H9 (cell line): ENCODE measurements around the gene ST8SIA6. TPM values are rescaled to one million over a fixed set of nuclear protein-coding genes. Genes with fewer than 3 reads are reported as not detected.

Experiments
- DNase-seq: peaks from one replicate; pipeline ENCODE4 v3.0.0-alpha.2; 2017
- H2AFZ ChIP-seq: one replicate; pipeline ENCODE4 v1.6.1; 2013; ENCODE audit warnings: mild to moderate bottlenecking, low read length, control low read depth, moderate library complexity
- H2AK5ac ChIP-seq: 2 replicates; pipeline ENCODE4 v1.6.1; 2013; ENCODE audit warnings: low read length, control low read depth, mixed read lengths; ENCODE audit not compliant: insufficient read length
- H2BK120ac ChIP-seq: one replicate; pipeline ENCODE4 v1.6.1; 2013; ENCODE audit warnings: low read depth, mild to moderate bottlenecking, low read length, control low read depth, inconsistent platforms; ENCODE audit not compliant: poor library complexity, severe bottlenecking
- H2BK12ac ChIP-seq: 2 replicates; pipeline ENCODE4 v1.6.1; 2013; ENCODE audit warnings: low read length, control low read depth, mixed read lengths, low read depth; ENCODE audit not compliant: insufficient read length
- H2BK15ac ChIP-seq: 2 replicates; pipeline ENCODE4 v1.6.1; 2013; ENCODE audit warnings: low read depth, low read length, control low read depth
- H2BK20ac ChIP-seq: one replicate; pipeline ENCODE4 v1.6.1; 2013; ENCODE audit warnings: low read depth, mild to moderate bottlenecking, low read length, control low read depth, inconsistent platforms; ENCODE audit not compliant: poor library complexity, severe bottlenecking
- H2BK5ac ChIP-seq: 2 replicates; pipeline ENCODE4 v1.6.1; 2013; ENCODE audit warnings: low read length, control low read depth, mixed read lengths; ENCODE audit not compliant: insufficient read length
- H3K14ac ChIP-seq: 2 replicates; pipeline ENCODE4 v1.6.1; 2013; ENCODE audit warnings: low read length, control low read depth; ENCODE audit not compliant: insufficient read depth
- H3K18ac ChIP-seq: 2 replicates; pipeline ENCODE4 v1.6.1; 2013; ENCODE audit warnings: low read depth, mild to moderate bottlenecking, mixed read lengths, low read length, control low read depth; ENCODE audit not compliant: insufficient read length
- H3K23ac ChIP-seq: 2 replicates; pipeline ENCODE4 v1.6.1; 2013; ENCODE audit warnings: low read length, control low read depth, mixed read lengths, low read depth; ENCODE audit not compliant: insufficient read length
- H3K23me2 ChIP-seq: 2 replicates; pipeline ENCODE4 v1.6.1; 2013; ENCODE audit warnings: low read depth, mild to moderate bottlenecking, mixed read lengths, low read length, control low read depth; ENCODE audit not compliant: insufficient read length, poor library complexity, severe bottlenecking
- H3K27ac ChIP-seq: 2 replicates; pipeline ENCODE4 v1.5.1; 2013; ENCODE audit warnings: low read length, control low read depth, mixed read lengths, low read depth; ENCODE audit not compliant: insufficient read length
- H3K27me3 ChIP-seq: 2 replicates; pipeline ENCODE4 v1.6.1; 2013; ENCODE audit warnings: low read length, control low read depth, inconsistent platforms; ENCODE audit not compliant: insufficient read depth
- H3K4ac ChIP-seq: 2 replicates; pipeline ENCODE4 v1.6.1; 2013; ENCODE audit warnings: low read depth, mild to moderate bottlenecking, control low read depth, inconsistent platforms, low read length, moderate library complexity
- H3K4me1 ChIP-seq: 2 replicates; pipeline ENCODE4 v1.6.1; 2013; ENCODE audit warnings: low read length, control low read depth, inconsistent platforms; ENCODE audit not compliant: insufficient read depth
- H3K4me2 ChIP-seq: 2 replicates; pipeline ENCODE4 v1.6.1; 2013; ENCODE audit warnings: low read length, control low read depth, mixed read lengths; ENCODE audit not compliant: insufficient read length, insufficient read depth
- H3K56ac ChIP-seq: 2 replicates; pipeline ENCODE4 v1.6.1; 2013; ENCODE audit warnings: low read depth, mild to moderate bottlenecking, mixed read lengths, low read length, control low read depth; ENCODE audit not compliant: insufficient read length
- H3K79me1 ChIP-seq: 2 replicates; pipeline ENCODE4 v1.6.1; 2013; ENCODE audit warnings: low read depth, mild to moderate bottlenecking, moderate library complexity, low read length, control low read depth, inconsistent platforms; ENCODE audit not compliant: insufficient read depth, poor library complexity, severe bottlenecking
- H3K79me2 ChIP-seq: 2 replicates; pipeline ENCODE4 v1.6.1; 2013; ENCODE audit warnings: low read length, control low read depth, inconsistent platforms; ENCODE audit not compliant: insufficient read depth
- H3K9ac ChIP-seq: 2 replicates; pipeline ENCODE4 v1.6.1; 2013; ENCODE audit warnings: low read length, control low read depth, mixed read lengths; ENCODE audit not compliant: insufficient read length; ENCODE audit errors: extremely low read depth
- H3K9me3 ChIP-seq: one replicate; pipeline ENCODE4 v1.6.1; 2013; ENCODE audit warnings: low read depth, low read length, inconsistent platforms; ENCODE audit not compliant: control insufficient read depth
- H3T11ph ChIP-seq: one replicate; pipeline ENCODE4 v1.6.1; 2013; ENCODE audit warnings: mild to moderate bottlenecking, low read length, control low read depth, inconsistent platforms
- H4K20me1 ChIP-seq: one replicate; pipeline ENCODE4 v1.6.1; 2013; ENCODE audit not compliant: control insufficient read depth, insufficient read length, insufficient read depth
- H4K5ac ChIP-seq: 2 replicates; pipeline ENCODE4 v1.6.1; 2013; ENCODE audit warnings: low read depth, mild to moderate bottlenecking, mixed read lengths, low read length, control low read depth; ENCODE audit not compliant: insufficient read length
- H4K8ac ChIP-seq: replicated peaks from 2 replicates; pipeline ENCODE4 v1.6.1; 2013; ENCODE audit warnings: low read length, control low read depth, mixed read lengths, low read depth; ENCODE audit not compliant: insufficient read length
- H4K91ac ChIP-seq: 2 replicates; pipeline ENCODE4 v1.6.1; 2013; ENCODE audit warnings: low read depth, mild to moderate bottlenecking, moderate library complexity, mixed read lengths, low read length, control low read depth; ENCODE audit not compliant: insufficient read length
- H3K27ac Mint-ChIP-seq, 3 experiments: 2 replicates in 2 of 3; 3 replicates in 1 of 3; pipeline ENCODE4 v1.8.0; 2020 to 2021; ENCODE audit warnings: mixed read lengths in 3 of 3, mild to moderate bottlenecking in 1 of 3, moderate library complexity in 1 of 3
- H3K27me3 Mint-ChIP-seq: 2 replicates; pipeline ENCODE4 v1.8.0; 2021; ENCODE audit warnings: low read depth, mild to moderate bottlenecking, moderate library complexity, mixed read lengths
- H3K36me3 Mint-ChIP-seq, 3 experiments: 2 replicates in 2 of 3; 3 replicates in 1 of 3; pipeline ENCODE4 v1.8.0; 2020 to 2021; ENCODE audit warnings: low read depth in 3 of 3, mixed read lengths in 3 of 3; ENCODE audit not compliant: insufficient read depth in 1 of 3
- H3K4me1 Mint-ChIP-seq, 2 experiments: 2 replicates each; pipeline ENCODE4 v1.8.0; 2020; ENCODE audit warnings: mixed read lengths in 2 of 2
- H3K4me3 Mint-ChIP-seq, 2 experiments: 2 replicates in 1 of 2; 3 replicates in 1 of 2; pipeline ENCODE4 v1.8.0; 2020 to 2021; ENCODE audit warnings: mild to moderate bottlenecking in 2 of 2, mixed read lengths in 2 of 2, moderate library complexity in 1 of 2
- H3K9me3 Mint-ChIP-seq, 2 experiments: 2 replicates in 1 of 2; 3 replicates in 1 of 2; pipeline ENCODE4 v1.8.0; 2020; ENCODE audit warnings: mild to moderate bottlenecking in 2 of 2, mixed read lengths in 2 of 2, moderate library complexity in 1 of 2
- CTCF ChIP-seq: fragments of 200-600 bp; sonication (generic); conservative IDR thresholded peaks from 3 replicates; pipeline ENCODE4 v1.8.0; 2021; ENCODE audit warnings: antibody characterized with exemption, mild to moderate bottlenecking
- WGBS: extraction: QIAGEN DNeasy Blood & Tissue Kit; methylation state at CpG from one replicate; pipeline ENCODE4 v1.1.7; 2013; ENCODE audit warnings: missing lambda C conversion rate, low lambda C conversion rate, mixed read lengths; ENCODE audit not compliant: insufficient read length; ENCODE audit errors: extremely low coverage; 5-methylcytosine and 5-hydroxymethylcytosine counted together
- total RNA-seq: library from RNA; stranded (reverse); gene quantifications from 2 replicates; pipeline ENCODE4 v1.2.1, GENCODE V29; 2021

Gene ST8SIA6
- total RNA-seq, 1 experiment from 2014 or later: 0.37 TPM

- Histone ChIP-seq H2BK12ac (no peak overlapping the region), H2BK5ac (no peak overlapping the region), H2AFZ (no peak overlapping the region), H3K18ac (no peak overlapping the region), H3K4me2 (no peak overlapping the region), H3K4ac (no peak overlapping the region), H3K9me3 (no peaks in the 10 kb centered on the region), H3K23me2 (no peaks in the 10 kb centered on the region), H3K27ac (no peak overlapping the region), H3T11ph (no peak overlapping the region), H2BK120ac (no peak overlapping the region), H4K91ac (no peak overlapping the region), H3K79me2 (no peaks in the 10 kb centered on the region), H2BK20ac (no peak overlapping the region), H3K23ac (no peak overlapping the region), H3K79me1 (no peaks in the 10 kb centered on the region), H3K27me3 (no peaks in the 10 kb centered on the region), H3K4me1 (no peaks in the 10 kb centered on the region), H4K20me1 (no peaks in the 10 kb centered on the region), H4K8ac (no peak overlapping the region), H2BK15ac (no peak overlapping the region), H4K5ac (no peak overlapping the region), H3K14ac (no peak overlapping the region), H3K9ac (no peak overlapping the region), H3K56ac (no peak overlapping the region), H2AK5ac (no peak overlapping the region)
- H3K4me1 Mint-ChIP-seq: no peaks in the 10 kb centered on the region
- no CpG with 5 or more reads among the region's 7 CpGs for WGBS
- 0 out of 2 replicates have a peak, but pooled peaks cover 4% of the 10 kb centered on the region for H3K27me3 Mint-ChIP-seq
- no peak for DNase-seq
- no peaks in the 10 kb centered on the region for H3K36me3 Mint-ChIP-seq
- H3K27ac Mint-ChIP-seq: no peak overlapping the region
- no peaks in the 10 kb centered on the region; a peak in 1 of 5 replicates for H3K9me3 Mint-ChIP-seq
- no peak overlapping the region for H3K4me3 Mint-ChIP-seq
- TF ChIP-seq CTCF: no peak
These were observed 49.4 kb upstream of the ST8SIA6 start for GRCh38 chr10:17503795-17504194.
